Left ventricle myocardium inferior (tissue), 1 donor: ENCODE results near the gene FGF23. TPM values are rescaled to one million over a fixed set of nuclear protein-coding genes. Genes with fewer than 3 reads are reported as not detected.

Source experiments
- DNase-seq: peaks from one replicate; pipeline ENCODE4 v3.0.0-alpha.2; 2020
- H3K27ac ChIP-seq: fragments of 200-600 bp; replicated peaks from 2 replicates; pipeline ENCODE4 v1.8.0; 2021
- H3K27me3 ChIP-seq: fragments of 200-600 bp; 2 replicates; pipeline ENCODE4 v1.8.0; 2021; ENCODE audit warnings: low read depth
- H3K36me3 ChIP-seq: fragments of 200-600 bp; 2 replicates; pipeline ENCODE4 v1.8.0; 2021
- H3K4me1 ChIP-seq: fragments of 200-600 bp; 2 replicates; pipeline ENCODE4 v1.8.0; 2021
- H3K4me3 ChIP-seq: fragments of 200-600 bp; 2 replicates; pipeline ENCODE4 v1.8.0; 2021; ENCODE audit warnings: mild to moderate bottlenecking, moderate library complexity
- H3K9me3 ChIP-seq: fragments of 200-600 bp; replicated peaks from 2 replicates; pipeline ENCODE4 v1.8.0; 2021
- CTCF ChIP-seq: fragments of 200-600 bp; IDR thresholded peaks from 2 replicates; pipeline ENCODE4 v1.8.0; 2021; ENCODE audit warnings: antibody characterized with exemption, mild to moderate bottlenecking, borderline replicate concordance
- intact Hi-C: fragments of 100-400 bp; cut with micrococcal nuclease; formaldehyde crosslinking; loops from one replicate; pipeline ENCODE4 v1.11.0; 2022
- long read RNA-seq: library from polyadenylated mRNA; unstranded; transcript quantifications from one replicate; pipeline ENCODE4 v2.0.0, GENCODE V29; 2021
- total RNA-seq: library from RNA; stranded (reverse); fragmentation: NEBNext Ultra II Directional; extraction: Animal tissue kit (Norgen Biotek cat#: 25700); gene quantifications from one replicate; pipeline ENCODE4 v1.2.1, GENCODE V29; 2021
- donor health status: DM: no; HTN: yes; CAD: no; lungs with severe emphysema.

FGF23 gene
- total RNA-seq = not detected
- long read RNA-seq, partial matches to known transcripts = 0 of 1 reads
- long read RNA-seq, other reads (novel, unspliced or antisense) = 1 of 1 reads

GRCh38 chr12:4379405-4379804 lies at the start of gene FGF23:
TSS of gene FGF23 (minus strand) at chr12:4379712. CDS start at chr12:4379582, 130 bp downstream.
- no peak within 1 kb of the TSS for H3K4me3 ChIP-seq
- no peak for TF ChIP-seq CTCF
- intact Hi-C loops = no loop called here

GRCh38 chr12:4424422-4424821 lies 44.9 kb upstream of the FGF23 start:
- TF ChIP-seq CTCF = no peak
- Histone ChIP-seq H3K4me1 (no peaks in the 10 kb centered on the region), H3K27me3 (peaks cover 7% of the 10 kb centered on the region), H3K4me3 (no peak overlapping the region), H3K9me3 (no peaks in the 10 kb centered on the region), H3K27ac (no peak overlapping the region), H3K36me3 (no peaks in the 10 kb centered on the region)
- intact Hi-C loops = loop anchor here (5.0 kb wide), 1 partner anchor 103 kb away; no protein-coding TSS in a partner anchor
- DNase-seq = no peak

More at GRCh38 chr12:4379405-4379804, at the start of gene FGF23:
- H3K9me3 ChIP-seq = no peaks in the 10 kb centered on the region
- H3K36me3 ChIP-seq = no peaks in the 10 kb centered on the region
- no peak for DNase-seq
- peaks cover 58% of the 10 kb centered on the region for H3K27me3 ChIP-seq
- no peak within 1 kb of the TSS for H3K27ac ChIP-seq
- no peaks in the 10 kb centered on the region for H3K4me1 ChIP-seq

GRCh38 chr12:4423528-4424195 lies 44.1 kb upstream of the FGF23 start:
- no peak for TF ChIP-seq CTCF
- Histone ChIP-seq H3K27me3 (peaks cover 15% of the 10 kb centered on the region), H3K4me3 (no peak overlapping the region), H3K36me3 (no peaks in the 10 kb centered on the region), H3K27ac (no peak overlapping the region), H3K4me1 (no peaks in the 10 kb centered on the region), H3K9me3 (no peaks in the 10 kb centered on the region)
- intact Hi-C loops = loop anchor here (5.0 kb wide), 1 partner anchor 104 kb away; no protein-coding TSS in a partner anchor
- no peak for DNase-seq

GRCh38 chr12:4422985-4423384 lies 43.5 kb upstream of the FGF23 start:
- intact Hi-C loops = loop anchor here (5.0 kb wide), 1 partner anchor 104 kb away; no protein-coding TSS in a partner anchor
- no peaks in the 10 kb centered on the region for H3K4me1 ChIP-seq
- no peak for DNase-seq
- no peak overlapping the region for H3K4me3 ChIP-seq
- no peaks in the 10 kb centered on the region for H3K9me3 ChIP-seq
- H3K27me3 ChIP-seq = peaks cover 22% of the 10 kb centered on the region
- TF ChIP-seq CTCF = no peak
- H3K27ac ChIP-seq = no peak overlapping the region
- no peaks in the 10 kb centered on the region for H3K36me3 ChIP-seq

GRCh38 chr12:4421590-4422031 lies 42.1 kb upstream of the FGF23 start:
- no peaks in the 10 kb centered on the region for H3K9me3 ChIP-seq
- no peak overlapping the region for H3K27ac ChIP-seq
- H3K27me3 ChIP-seq = peaks cover 35% of the 10 kb centered on the region
- intact Hi-C loops = loop anchor here (5.0 kb wide), 1 partner anchor 106 kb away; no protein-coding TSS in a partner anchor
- no peak for DNase-seq
- H3K36me3 ChIP-seq = no peaks in the 10 kb centered on the region
- TF ChIP-seq CTCF = peak; percentile 71
- no peak overlapping the region for H3K4me3 ChIP-seq
- H3K4me1 ChIP-seq = no peaks in the 10 kb centered on the region
